Loucy (cell line): ENCODE measurements around the gene GIPC3.

Source experiments
- EZH2phosphoT487 ChIP-seq: fragments of 200-600 bp; IDR thresholded peaks from 2 replicates; pipeline ENCODE4 v1.6.1; 2018; ENCODE audit warnings: antibody characterized with exemption, mild to moderate bottlenecking, moderate library complexity, borderline replicate concordance
- TF ChIP-seq, protein P1 (sequence below): fragments of 200-600 bp; sonication (generic); conservative IDR thresholded peaks from 2 replicates; pipeline ENCODE4 v1.5.1; 2014; ENCODE audit warnings: mild to moderate bottlenecking, antibody characterized with exemption, low read length

- TF ChIP-seq, protein P1, sequence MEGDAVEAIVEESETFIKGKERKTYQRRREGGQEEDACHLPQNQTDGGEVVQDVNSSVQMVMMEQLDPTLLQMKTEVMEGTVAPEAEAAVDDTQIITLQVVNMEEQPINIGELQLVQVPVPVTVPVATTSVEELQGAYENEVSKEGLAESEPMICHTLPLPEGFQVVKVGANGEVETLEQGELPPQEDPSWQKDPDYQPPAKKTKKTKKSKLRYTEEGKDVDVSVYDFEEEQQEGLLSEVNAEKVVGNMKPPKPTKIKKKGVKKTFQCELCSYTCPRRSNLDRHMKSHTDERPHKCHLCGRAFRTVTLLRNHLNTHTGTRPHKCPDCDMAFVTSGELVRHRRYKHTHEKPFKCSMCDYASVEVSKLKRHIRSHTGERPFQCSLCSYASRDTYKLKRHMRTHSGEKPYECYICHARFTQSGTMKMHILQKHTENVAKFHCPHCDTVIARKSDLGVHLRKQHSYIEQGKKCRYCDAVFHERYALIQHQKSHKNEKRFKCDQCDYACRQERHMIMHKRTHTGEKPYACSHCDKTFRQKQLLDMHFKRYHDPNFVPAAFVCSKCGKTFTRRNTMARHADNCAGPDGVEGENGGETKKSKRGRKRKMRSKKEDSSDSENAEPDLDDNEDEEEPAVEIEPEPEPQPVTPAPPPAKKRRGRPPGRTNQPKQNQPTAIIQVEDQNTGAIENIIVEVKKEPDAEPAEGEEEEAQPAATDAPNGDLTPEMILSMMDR, result no peak
- TF ChIP-seq EZH2phosphoT487, result no peak
Measured at GRCh38 chr19:3573858-3574637, 11.2 kb upstream of the GIPC3 start.
